ENCODE data around the gene ARRDC4. TPM values are rescaled to one million over a fixed set of nuclear protein-coding genes. Genes with fewer than 3 reads are reported as not detected.

ARRDC4 gene
- total and polyA plus RNA-seq, 9 of the 15 experiments (the other 6 are each of a cell fraction or from before 2014, with no cell fraction given), result 4.3 to 16.1 (median 14.4) TPM

DNA sequence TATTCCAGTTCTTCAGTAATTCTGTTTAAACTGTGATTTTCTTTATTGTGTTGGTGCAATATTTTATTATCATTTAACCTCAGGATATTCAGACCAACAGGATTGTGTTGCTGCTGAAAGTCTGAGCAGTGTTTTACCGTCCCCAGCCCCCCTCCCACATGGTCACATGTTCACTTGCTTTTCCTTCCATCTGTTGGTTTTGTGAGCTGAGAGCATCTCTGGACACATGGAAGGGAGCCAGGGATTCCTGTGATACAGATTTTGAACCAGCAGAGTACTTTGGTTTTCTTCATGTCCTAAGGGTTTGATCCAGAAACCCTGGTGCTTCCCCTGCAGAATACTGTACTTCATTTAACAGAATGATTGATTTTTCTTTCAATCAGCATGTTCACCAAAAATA is 11.9 kb downstream of the ARRDC4 start (continued):
- no peak for TF ChIP-seq ZBTB7A (IDR thresholded peaks at IDR 0.05; ENCODE audit: borderline replicate concordance, control insufficient read depth, low read depth, low read length)
- TF ChIP-seq ZNF347 (CRISPR knock-in tag; IDR thresholded peaks at IDR 0.05; ENCODE audit: low read depth), result no peak

DNA sequence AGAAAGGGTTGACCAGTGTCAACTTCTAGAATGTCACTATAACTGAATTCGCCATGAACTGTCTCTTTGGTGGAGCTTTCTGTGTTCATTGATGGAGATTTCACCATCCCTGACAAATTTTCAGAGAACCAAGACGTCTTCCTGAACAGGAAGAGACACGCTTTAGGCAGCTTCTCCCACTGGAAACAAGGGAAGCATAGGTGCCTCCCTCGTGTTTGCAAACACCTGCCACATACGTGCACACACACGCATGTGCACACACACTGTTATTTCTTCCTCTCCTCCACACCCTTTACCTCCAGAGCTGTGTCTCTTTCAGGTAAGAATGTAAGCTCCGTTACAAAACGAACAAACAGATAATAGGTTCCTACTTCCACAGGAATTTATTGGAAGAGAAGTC is 15.6 kb downstream of the ARRDC4 start:
- Histone ChIP-seq H3K9ac (ENCODE audit: insufficient read depth in 1 of 2, low read depth in 2 of 2, low read length in 2 of 2) (no peak overlapping the region), H3K4me3 (no peak overlapping the region), H3K4me2 (ENCODE audit: insufficient read depth, low read length) (no peak overlapping the region), H2AFZ (ENCODE audit: low read depth, low read length) (no peak overlapping the region), H3K79me2 (ENCODE audit: control insufficient read depth, insufficient read depth, low read length) (no peaks in the 10 kb centered on the region), H4K20me1 (replicated peaks; ENCODE audit: control insufficient read depth, insufficient read depth, low read length) (no peaks in the 10 kb centered on the region), H3K27me3 (ENCODE audit: control insufficient read depth in 2 of 2, insufficient read depth in 2 of 2, low read length in 2 of 2) (no peaks in the 10 kb centered on the region), H3K9me1 (ENCODE audit: control insufficient read depth, insufficient read depth, low read length) (no peaks in the 10 kb centered on the region), H3K9me3 (replicated peaks; ENCODE audit: control insufficient read depth, insufficient read depth, low read depth, low read length) (no peaks in the 10 kb centered on the region), H3K27ac (ENCODE audit: extremely low read depth, low read depth, low read length) (no peak overlapping the region), H3K4me1 (replicated peaks in 1 of 2; ENCODE audit: control insufficient read depth in 2 of 2, insufficient read depth in 2 of 2, low read length in 2 of 2) (peaks cover 3 to 21% of the 10 kb centered on the region in 2 experiments; a peak in 4 of 5 replicates), H3K36me3 (ENCODE audit: control insufficient read depth, insufficient read depth, low read length) (peaks cover 13% of the 10 kb centered on the region; the same call in 2 of the 3 replicates)
- intact Hi-C loops (cut with micrococcal nuclease), result no loop called here
- no peak for ATAC-seq
- ChIA-PET CTCF (ENCODE audit: low intra/inter-chr PET ratio) (no interaction called here), POLR2A (interaction anchor here (1.1 to 2.5 kb wide), 2 partner anchors 12 to 19 kb away, joined by 5 to 7 read pairs; no protein-coding TSS in a partner anchor)
- no TSS peak for BruUV-seq (replicated peaks)
- DNase-seq (ENCODE audit: extremely low read depth in 1 of 4, low spot score in 3 of 4), result no peak
- in situ Hi-C loops (cut with MboI), result no loop called here
- FAIRE-seq, result no peak
- 11% methylated on average over 8 of the region's 8 CpGs for WGBS (ENCODE audit: insufficient coverage, low coverage, missing lambda C conversion rate)
- TF ChIP-seq, protein P1, sequence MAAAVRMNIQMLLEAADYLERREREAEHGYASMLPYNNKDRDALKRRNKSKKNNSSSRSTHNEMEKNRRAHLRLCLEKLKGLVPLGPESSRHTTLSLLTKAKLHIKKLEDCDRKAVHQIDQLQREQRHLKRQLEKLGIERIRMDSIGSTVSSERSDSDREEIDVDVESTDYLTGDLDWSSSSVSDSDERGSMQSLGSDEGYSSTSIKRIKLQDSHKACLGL (CRISPR knock-in tag; IDR thresholded peaks at IDR 0.05; ENCODE audit: borderline replicate concordance, poor library complexity, severe bottlenecking), result no peak
- TF ChIP-seq KLF1 (tag; IDR thresholded peaks at IDR 0.05), result no peak
- TF ChIP-seq MYBL2 (IDR thresholded peaks at IDR 0.05; ENCODE audit: low read depth), result no peak
- no peak for TF ChIP-seq MYBL2 (CRISPR knock-in tag; IDR thresholded peaks at IDR 0.05; ENCODE audit: borderline replicate concordance)
- no peak for TF ChIP-seq JUNB (CRISPR knock-in tag; conservative IDR thresholded peaks at IDR 0.05)
- TF ChIP-seq RAD21 (CRISPR knock-in tag; conservative IDR thresholded peaks at IDR 0.05 in 1 of 2, IDR thresholded peaks at IDR 0.05 in 1 of 2), result no peak
- no peak for TF ChIP-seq MCM3 (IDR thresholded peaks at IDR 0.05)
- TF ChIP-seq CHD4 (IDR thresholded peaks at IDR 0.05; ENCODE audit: insufficient read depth, insufficient replicate concordance, low read depth, low read length, poor library complexity, severe bottlenecking), result no peak
- TF ChIP-seq ZEB2 (IDR thresholded peaks at IDR 0.05), result no peak
- no peak for TF ChIP-seq ZNF133 (CRISPR knock-in tag; IDR thresholded peaks at IDR 0.05)
- no peak for TF ChIP-seq FOSL1 (tag; conservative IDR thresholded peaks at IDR 0.05)
- TF ChIP-seq, protein P2, sequence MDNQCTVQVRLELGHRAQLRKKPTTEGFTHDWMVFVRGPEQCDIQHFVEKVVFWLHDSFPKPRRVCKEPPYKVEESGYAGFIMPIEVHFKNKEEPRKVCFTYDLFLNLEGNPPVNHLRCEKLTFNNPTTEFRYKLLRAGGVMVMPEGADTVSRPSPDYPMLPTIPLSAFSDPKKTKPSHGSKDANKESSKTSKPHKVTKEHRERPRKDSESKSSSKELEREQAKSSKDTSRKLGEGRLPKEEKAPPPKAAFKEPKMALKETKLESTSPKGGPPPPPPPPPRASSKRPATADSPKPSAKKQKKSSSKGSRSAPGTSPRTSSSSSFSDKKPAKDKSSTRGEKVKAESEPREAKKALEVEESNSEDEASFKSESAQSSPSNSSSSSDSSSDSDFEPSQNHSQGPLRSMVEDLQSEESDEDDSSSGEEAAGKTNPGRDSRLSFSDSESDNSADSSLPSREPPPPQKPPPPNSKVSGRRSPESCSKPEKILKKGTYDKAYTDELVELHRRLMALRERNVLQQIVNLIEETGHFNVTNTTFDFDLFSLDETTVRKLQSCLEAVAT (IDR thresholded peaks at IDR 0.05), result no peak
- TF ChIP-seq, protein P3, sequence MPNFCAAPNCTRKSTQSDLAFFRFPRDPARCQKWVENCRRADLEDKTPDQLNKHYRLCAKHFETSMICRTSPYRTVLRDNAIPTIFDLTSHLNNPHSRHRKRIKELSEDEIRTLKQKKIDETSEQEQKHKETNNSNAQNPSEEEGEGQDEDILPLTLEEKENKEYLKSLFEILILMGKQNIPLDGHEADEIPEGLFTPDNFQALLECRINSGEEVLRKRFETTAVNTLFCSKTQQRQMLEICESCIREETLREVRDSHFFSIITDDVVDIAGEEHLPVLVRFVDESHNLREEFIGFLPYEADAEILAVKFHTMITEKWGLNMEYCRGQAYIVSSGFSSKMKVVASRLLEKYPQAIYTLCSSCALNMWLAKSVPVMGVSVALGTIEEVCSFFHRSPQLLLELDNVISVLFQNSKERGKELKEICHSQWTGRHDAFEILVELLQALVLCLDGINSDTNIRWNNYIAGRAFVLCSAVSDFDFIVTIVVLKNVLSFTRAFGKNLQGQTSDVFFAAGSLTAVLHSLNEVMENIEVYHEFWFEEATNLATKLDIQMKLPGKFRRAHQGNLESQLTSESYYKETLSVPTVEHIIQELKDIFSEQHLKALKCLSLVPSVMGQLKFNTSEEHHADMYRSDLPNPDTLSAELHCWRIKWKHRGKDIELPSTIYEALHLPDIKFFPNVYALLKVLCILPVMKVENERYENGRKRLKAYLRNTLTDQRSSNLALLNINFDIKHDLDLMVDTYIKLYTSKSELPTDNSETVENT (CRISPR knock-in tag; IDR thresholded peaks at IDR 0.05), result no peak
- no peak for TF ChIP-seq TEAD2 (tag; IDR thresholded peaks at IDR 0.05)
- TF ChIP-seq MECOM (CRISPR knock-in tag; IDR thresholded peaks at IDR 0.05), result no peak
